HG03521 (cell line): ENCODE results near the gene IRF1.
"Not testable (repeated sequence)": the region's sequence is repeated elsewhere in the genome, so short reads cannot be mapped to it uniquely, and the experiment has no call there.

ENCODE experiments used
- ATAC-seq: cut with Tn5 transposase; IDR thresholded peaks from one replicate; pipeline ENCODE4 v1.9.1; 2021; ENCODE audit warnings: mild to moderate bottlenecking, moderate library complexity; ENCODE audit not compliant: unreplicated experiment

Gene IRF1

GRCh38 chr5:132445640-132445923 lies 45.0 kb downstream of the IRF1 start:
- ATAC-seq: no peak

- ATAC-seq: no peak
Measured at GRCh38 chr5:132444841-132445639, 45.5 kb downstream of the IRF1 start.

- no peak for ATAC-seq
Measured at GRCh38 chr5:132444061-132444460, 46.5 kb downstream of the IRF1 start.

- no peak for ATAC-seq
Measured at GRCh38 chr5:132439521-132440089, 51.0 kb downstream of the IRF1 start.

GRCh38 chr5:132438917-132439316 lies 51.7 kb downstream of the IRF1 start:
- no peak for ATAC-seq

- ATAC-seq: not testable (repeated sequence)
Measured at GRCh38 chr5:132438267-132438645, 52.3 kb downstream of the IRF1 start.

- peak; percentile 83 for ATAC-seq
Measured at GRCh38 chr5:132437604-132438266, 52.8 kb downstream of the IRF1 start.

- ATAC-seq: no peak
Measured at GRCh38 chr5:132436936-132437335, 53.6 kb downstream of the IRF1 start.

GRCh38 chr5:132435886-132436285 lies 54.7 kb downstream of the IRF1 start:
- no peak for ATAC-seq

GRCh38 chr5:132435447-132435846 lies 55.1 kb downstream of the IRF1 start:
- no peak for ATAC-seq

GRCh38 chr5:132434416-132435286 lies 55.9 kb downstream of the IRF1 start:
- ATAC-seq: no peak

- no peak for ATAC-seq
Measured at GRCh38 chr5:132433141-132433540, 57.4 kb downstream of the IRF1 start.

- ATAC-seq: no peak
Measured at GRCh38 chr5:132431632-132432031, 58.9 kb downstream of the IRF1 start.
